H1 (cell line): ENCODE results near the gene RHBG.

Experiments used
- ASH2L ChIP-seq: fragments of 200-600, 300-600 bp; sonication (generic); IDR thresholded peaks from one replicate; pipeline ENCODE4 v1.7.1; 2017; ENCODE audit warnings: low read length
- EGR1 ChIP-seq: IDR thresholded peaks from 2 replicates; pipeline ENCODE4 v1.6.1; 2011; ENCODE audit warnings: low read depth, low read length, borderline replicate concordance
- EZH2 ChIP-seq: fragments of 200-600 bp; sonication (generic); IDR thresholded peaks from 2 replicates; pipeline ENCODE4 v1.7.1; 2012; ENCODE audit warnings: low read depth, mild to moderate bottlenecking, moderate library complexity, low read length, inconsistent platforms; ENCODE audit not compliant: severe bottlenecking
- JUN ChIP-seq: IDR thresholded peaks from 2 replicates; pipeline ENCODE4 v1.6.1; 2011; ENCODE audit warnings: low read depth, mild to moderate bottlenecking, improper control_type of control experiment, low read length
- JUND ChIP-seq: IDR thresholded peaks from 2 replicates; pipeline ENCODE4 v1.6.1; 2011; ENCODE audit warnings: mild to moderate bottlenecking, improper control_type of control experiment, low read length
- POLR2A ChIP-seq, 2 experiments: IDR thresholded peaks; 1 replicate in 1 of 2; 2 replicates in 1 of 2; pipeline ENCODE4 v1.6.1; 2011; ENCODE audit warnings: low read depth in 2 of 2, low read length in 2 of 2, mild to moderate bottlenecking in 2 of 2; ENCODE audit errors: control extremely low read depth in 1 of 2
- RAD21 ChIP-seq, 2 experiments: IDR thresholded peaks in 1 of 2; conservative IDR thresholded peaks in 1 of 2; 2 replicates each; pipeline ENCODE4 v1.6.1; 2011; ENCODE audit warnings: low read depth in 2 of 2, low read length in 2 of 2, improper control_type of control experiment in 1 of 2, inconsistent platforms in 1 of 2, mild to moderate bottlenecking in 1 of 2, moderate library complexity in 1 of 2
- SP1 ChIP-seq: IDR thresholded peaks from 2 replicates; pipeline ENCODE4 v1.6.1; 2011; ENCODE audit warnings: low read depth, low read length
- TF ChIP-seq, protein P1 (sequence below), 3 experiments: IDR thresholded peaks; 1 replicate in 2 of 3; 2 replicates in 1 of 3; pipeline versions ENCODE4 v1.5.1 to v1.6.1; 2011; ENCODE audit warnings: low read length in 3 of 3, mild to moderate bottlenecking in 3 of 3, inconsistent platforms in 2 of 3, low read depth in 1 of 3, moderate library complexity in 1 of 3; ENCODE audit not compliant: insufficient read depth in 1 of 3; ENCODE audit errors: control extremely low read depth in 1 of 3

DNA sequence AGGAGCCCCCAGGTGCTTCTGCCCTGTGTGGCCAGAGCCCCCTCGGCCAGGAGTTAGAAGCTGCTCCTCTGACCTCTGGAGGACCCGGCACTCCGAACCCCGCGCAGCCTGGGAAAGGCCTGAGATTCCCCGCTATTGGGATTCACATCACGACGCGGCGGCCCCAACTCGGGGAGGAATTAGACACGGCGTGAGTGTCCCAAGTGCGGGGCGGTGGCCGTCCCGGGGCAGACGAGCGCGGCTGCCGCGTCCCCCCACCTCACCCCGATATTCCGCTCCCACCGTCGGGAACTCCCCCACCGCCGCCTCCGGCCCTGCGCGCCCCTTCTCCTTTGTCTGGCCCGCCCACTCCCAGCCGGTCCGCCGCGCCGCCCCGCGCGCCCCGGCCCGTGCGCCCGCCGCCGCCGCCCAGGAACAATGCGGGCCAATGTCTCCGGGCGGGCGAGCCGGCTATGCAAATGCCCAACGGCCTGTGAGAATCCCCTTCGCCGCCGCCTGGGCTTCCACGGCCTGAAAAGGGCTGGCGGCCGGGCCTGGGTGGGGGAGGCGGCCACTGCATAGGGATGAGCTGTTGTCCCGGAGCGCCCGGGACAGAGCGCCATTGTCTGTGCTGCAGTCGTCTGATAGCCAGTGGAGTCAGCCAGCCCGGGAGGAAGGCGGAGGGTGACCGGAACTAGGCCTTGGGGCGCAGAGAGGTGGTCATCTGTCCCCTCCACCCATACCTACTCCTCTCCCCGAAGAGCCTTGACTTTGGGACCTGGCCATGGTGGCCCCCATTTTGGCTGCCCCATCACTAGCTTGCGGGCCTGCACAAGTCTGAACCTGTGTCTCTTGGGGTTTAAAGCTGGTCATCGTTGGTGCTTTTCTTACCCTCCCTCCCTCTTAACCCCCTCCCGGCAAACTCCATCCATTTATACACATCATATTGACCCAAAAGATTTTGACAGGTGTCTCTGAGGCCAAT lies 19.4 kb downstream of the RHBG start:
- TF ChIP-seq, protein P1, sequence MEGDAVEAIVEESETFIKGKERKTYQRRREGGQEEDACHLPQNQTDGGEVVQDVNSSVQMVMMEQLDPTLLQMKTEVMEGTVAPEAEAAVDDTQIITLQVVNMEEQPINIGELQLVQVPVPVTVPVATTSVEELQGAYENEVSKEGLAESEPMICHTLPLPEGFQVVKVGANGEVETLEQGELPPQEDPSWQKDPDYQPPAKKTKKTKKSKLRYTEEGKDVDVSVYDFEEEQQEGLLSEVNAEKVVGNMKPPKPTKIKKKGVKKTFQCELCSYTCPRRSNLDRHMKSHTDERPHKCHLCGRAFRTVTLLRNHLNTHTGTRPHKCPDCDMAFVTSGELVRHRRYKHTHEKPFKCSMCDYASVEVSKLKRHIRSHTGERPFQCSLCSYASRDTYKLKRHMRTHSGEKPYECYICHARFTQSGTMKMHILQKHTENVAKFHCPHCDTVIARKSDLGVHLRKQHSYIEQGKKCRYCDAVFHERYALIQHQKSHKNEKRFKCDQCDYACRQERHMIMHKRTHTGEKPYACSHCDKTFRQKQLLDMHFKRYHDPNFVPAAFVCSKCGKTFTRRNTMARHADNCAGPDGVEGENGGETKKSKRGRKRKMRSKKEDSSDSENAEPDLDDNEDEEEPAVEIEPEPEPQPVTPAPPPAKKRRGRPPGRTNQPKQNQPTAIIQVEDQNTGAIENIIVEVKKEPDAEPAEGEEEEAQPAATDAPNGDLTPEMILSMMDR (IDR thresholded peaks at IDR 0.05; ENCODE audit: control extremely low read depth in 1 of 3, insufficient read depth in 1 of 3, low read depth in 1 of 3, low read length in 3 of 3), result no peak
- TF ChIP-seq POLR2A (IDR thresholded peaks at IDR 0.05; ENCODE audit: control extremely low read depth in 1 of 2, low read depth in 2 of 2, low read length in 2 of 2) (no peak), JUND (no peak), EGR1 (no peak), SP1 (no peak), ASH2L (peak; percentile 7), EZH2 (no peak), JUN (no peak), RAD21 (IDR thresholded peaks at IDR 0.05 in 1 of 2, conservative IDR thresholded peaks at IDR 0.05 in 1 of 2; ENCODE audit: low read depth in 2 of 2, low read length in 2 of 2) (no peak)
